BLaER1 (cell line): ENCODE data around the gene IGF1R.

ENCODE experiments used
- H3K27ac ChIP-seq: shearing (Covaris generic); formaldehyde crosslinking; 2 replicates; pipeline ENCODE4 v1.8.1; 2022
- H3K27me3 ChIP-seq: shearing (Covaris generic); formaldehyde crosslinking; 2 replicates; pipeline ENCODE4 v1.8.1; 2022
- H3K36me3 ChIP-seq: shearing (Covaris generic); formaldehyde crosslinking; 2 replicates; pipeline ENCODE4 v1.8.1; 2022
- H3K4me1 ChIP-seq: shearing (Covaris generic); formaldehyde crosslinking; 2 replicates; pipeline ENCODE4 v1.8.1; 2022
- H3K4me2 ChIP-seq: shearing (Covaris generic); formaldehyde crosslinking; 2 replicates; pipeline ENCODE4 v1.8.1; 2022
- H3K4me3 ChIP-seq: shearing (Covaris generic); formaldehyde crosslinking; 2 replicates; pipeline ENCODE4 v1.8.1; 2022
- H3K9ac ChIP-seq: shearing (Covaris generic); formaldehyde crosslinking; 2 replicates; pipeline ENCODE4 v1.8.1; 2022
- H3K9me3 ChIP-seq: shearing (Covaris generic); formaldehyde crosslinking; 2 replicates; pipeline ENCODE4 v1.8.1; 2022
- H4K20me1 ChIP-seq: shearing (Covaris generic); formaldehyde crosslinking; 2 replicates; pipeline ENCODE4 v1.8.1; 2022
- Cebpa-rat ChIP-seq: shearing (Covaris generic); IDR thresholded peaks from 2 replicates; pipeline ENCODE4 v1.8.1; 2022

Gene IGF1R

DNA sequence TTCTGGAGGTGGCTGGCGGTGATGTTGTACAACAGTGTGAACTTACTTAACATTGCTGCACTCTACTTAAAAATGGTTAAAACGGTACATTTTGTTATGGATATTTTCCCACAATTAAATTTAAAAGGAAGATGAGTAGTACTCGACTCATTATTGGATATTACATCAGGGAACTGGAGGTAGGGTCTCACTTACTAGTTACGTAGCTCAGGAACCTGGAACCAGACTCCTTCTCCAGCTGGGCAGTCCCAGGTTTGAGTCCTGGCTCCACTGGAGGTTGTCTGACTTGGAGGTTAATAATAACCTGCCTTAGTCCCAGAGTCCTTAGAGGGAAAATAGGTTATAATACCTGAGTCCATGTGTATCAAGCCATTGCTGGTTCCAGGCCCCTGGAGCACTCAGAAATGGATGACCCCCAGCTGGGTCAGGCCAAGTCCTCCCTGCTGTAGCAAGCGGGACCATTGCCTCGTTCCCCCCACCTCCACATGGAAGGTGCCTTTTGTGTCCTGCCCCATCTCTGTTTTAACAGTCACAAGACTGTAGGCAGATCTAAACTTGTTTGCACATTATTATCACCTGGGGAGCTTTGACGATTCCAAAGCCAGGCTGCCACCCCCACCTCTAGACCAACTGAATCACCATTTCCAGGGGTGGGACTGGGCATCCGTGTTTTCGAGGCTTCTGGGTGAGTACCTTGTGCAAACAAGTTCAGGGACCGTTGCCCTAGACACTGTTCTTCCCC lies 126.6 kb downstream of the IGF1R start:
- H3K4me1 ChIP-seq, result peaks cover 98% of the 10 kb centered on the region
- TF ChIP-seq Cebpa-rat, result no peak
- H3K4me2 ChIP-seq, result peak overlapping the region; percentile 89
- H3K27ac ChIP-seq, result peak overlapping the region; percentile 16; the same call in 1 of the 2 replicates
- peaks cover 4% of the 10 kb centered on the region; the same call in 1 of the 2 replicates for H3K36me3 ChIP-seq
- H3K4me3 ChIP-seq, result no peak overlapping the region
- no peak overlapping the region for H3K9ac ChIP-seq
- H3K9me3 ChIP-seq, result no peaks in the 10 kb centered on the region
- no peaks in the 10 kb centered on the region for H3K27me3 ChIP-seq
- peaks cover 99% of the 10 kb centered on the region for H4K20me1 ChIP-seq

DNA sequence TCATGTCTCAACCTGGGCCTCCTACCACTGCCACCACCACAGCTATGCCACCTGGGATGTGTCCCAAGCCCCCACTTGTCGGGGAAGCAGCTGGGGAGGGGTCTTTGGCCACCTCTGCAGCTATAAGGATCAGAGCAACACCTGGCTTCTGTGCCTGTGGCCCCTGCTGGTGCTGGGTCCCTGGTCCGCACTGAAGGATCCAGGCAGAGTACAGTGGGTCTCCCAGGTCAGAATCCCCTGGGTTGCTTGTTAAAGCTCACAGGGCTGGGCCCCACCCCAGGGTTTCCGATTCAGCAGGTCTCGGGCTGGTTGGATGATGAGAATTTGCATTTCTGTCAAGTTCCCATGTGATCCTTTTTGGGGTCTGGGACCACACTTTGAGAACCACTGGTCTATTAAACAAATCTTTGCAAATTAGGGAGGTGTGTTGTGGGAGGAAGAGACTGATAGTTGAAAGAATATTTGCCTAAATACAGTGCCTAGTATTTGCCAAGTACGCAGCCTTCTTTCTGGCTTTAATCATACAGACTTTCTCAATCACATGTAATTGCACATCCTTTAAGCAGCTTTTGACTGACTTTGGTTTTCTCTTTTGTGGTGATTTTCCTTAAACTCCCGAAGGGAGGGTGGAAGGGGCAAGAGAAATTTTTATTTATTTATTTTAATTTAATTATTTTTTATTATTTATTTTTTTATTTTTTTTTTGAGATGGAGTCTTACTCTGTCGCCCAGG lies 127.3 kb downstream of the IGF1R start:
- H3K36me3 ChIP-seq, result peaks cover 4% of the 10 kb centered on the region; the same call in 1 of the 2 replicates
- H3K9ac ChIP-seq, result no peak overlapping the region
- H3K9me3 ChIP-seq, result no peaks in the 10 kb centered on the region
- H4K20me1 ChIP-seq, result peaks cover 99% of the 10 kb centered on the region
- peaks cover 92% of the 10 kb centered on the region for H3K4me1 ChIP-seq
- peak overlapping the region; percentile 16; the same call in 1 of the 2 replicates for H3K27ac ChIP-seq
- peak overlapping the region; percentile 89 for H3K4me2 ChIP-seq
- no peaks in the 10 kb centered on the region for H3K27me3 ChIP-seq
- no peak overlapping the region for H3K4me3 ChIP-seq
- no peak for TF ChIP-seq Cebpa-rat

DNA sequence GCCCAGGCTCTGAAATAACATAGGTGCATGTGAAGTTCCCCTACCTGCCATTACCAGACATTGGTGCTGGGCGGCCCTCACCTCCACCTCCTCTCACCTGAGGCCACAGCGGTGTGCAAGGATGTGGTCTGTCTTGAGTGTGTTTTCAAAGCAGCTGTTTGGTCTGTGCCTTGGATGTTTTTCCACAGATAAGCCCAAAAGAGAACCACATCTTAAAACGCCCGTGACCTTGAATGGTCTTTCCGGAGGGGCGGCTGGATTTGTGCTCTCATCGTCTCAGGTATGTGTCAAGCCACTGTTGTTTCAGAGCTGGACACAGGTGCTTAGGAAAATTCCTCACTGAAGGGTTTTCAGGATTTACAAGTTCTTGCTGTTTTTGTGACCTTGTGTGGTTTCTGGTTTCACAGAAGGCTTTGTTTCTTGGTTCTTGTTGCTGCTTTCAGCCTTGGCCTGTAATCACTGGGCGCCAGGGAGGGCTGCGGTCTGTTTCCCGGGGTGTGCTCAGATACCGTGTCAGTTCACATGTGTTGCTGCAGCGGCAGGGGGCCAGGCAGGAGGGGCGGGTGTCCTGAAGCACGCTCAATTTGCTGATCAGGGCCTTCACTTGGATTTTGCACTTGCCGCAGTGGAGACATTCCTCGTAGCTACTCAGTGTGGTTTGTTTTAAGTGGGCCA lies 128.4 kb downstream of the IGF1R start:
- Histone ChIP-seq H3K9me3 (no peaks in the 10 kb centered on the region), H3K4me1 (peaks cover 82% of the 10 kb centered on the region), H4K20me1 (peaks cover 99% of the 10 kb centered on the region), H3K9ac (peak overlapping the region; percentile 36), H3K27me3 (no peaks in the 10 kb centered on the region), H3K36me3 (peaks cover 4% of the 10 kb centered on the region; the same call in 1 of the 2 replicates), H3K4me3 (peak overlapping the region; percentile 42), H3K27ac (peak overlapping the region; percentile 64), H3K4me2 (peak overlapping the region; percentile 89)
- no peak for TF ChIP-seq Cebpa-rat

DNA sequence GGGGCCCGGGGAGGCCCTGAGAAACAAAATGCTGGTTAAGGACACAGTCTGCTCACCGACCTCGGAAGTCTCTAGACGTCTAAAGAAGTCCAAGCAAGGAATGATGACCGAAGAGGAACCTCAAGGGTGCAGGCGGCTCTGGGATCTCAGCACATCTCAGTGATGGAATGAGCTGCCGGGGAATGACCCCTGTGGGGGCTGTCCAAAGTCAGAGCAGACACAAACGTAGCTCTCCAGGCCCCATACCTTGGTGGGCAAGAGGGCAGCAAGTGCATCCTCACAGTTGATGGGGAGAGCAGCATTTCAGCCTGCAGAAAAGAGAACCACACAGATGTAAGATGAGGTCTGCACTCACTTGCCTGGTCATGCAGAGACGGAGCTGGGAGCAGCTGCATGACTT lies 129.1 kb downstream of the IGF1R start:
- no peak for TF ChIP-seq Cebpa-rat
- H4K20me1 ChIP-seq, result peaks cover 99% of the 10 kb centered on the region
- H3K4me1 ChIP-seq, result peaks cover 75% of the 10 kb centered on the region
- H3K4me2 ChIP-seq, result peak overlapping the region; percentile 89
- peaks cover 4% of the 10 kb centered on the region; the same call in 1 of the 2 replicates for H3K36me3 ChIP-seq
- peak overlapping the region; percentile 36 for H3K9ac ChIP-seq
- no peaks in the 10 kb centered on the region for H3K27me3 ChIP-seq
- H3K27ac ChIP-seq, result peak overlapping the region; percentile 64
- H3K9me3 ChIP-seq, result no peaks in the 10 kb centered on the region
- 0 out of 2 replicates have a peak overlapping the region, but pooled peaks have one; percentile 7 for H3K4me3 ChIP-seq

DNA sequence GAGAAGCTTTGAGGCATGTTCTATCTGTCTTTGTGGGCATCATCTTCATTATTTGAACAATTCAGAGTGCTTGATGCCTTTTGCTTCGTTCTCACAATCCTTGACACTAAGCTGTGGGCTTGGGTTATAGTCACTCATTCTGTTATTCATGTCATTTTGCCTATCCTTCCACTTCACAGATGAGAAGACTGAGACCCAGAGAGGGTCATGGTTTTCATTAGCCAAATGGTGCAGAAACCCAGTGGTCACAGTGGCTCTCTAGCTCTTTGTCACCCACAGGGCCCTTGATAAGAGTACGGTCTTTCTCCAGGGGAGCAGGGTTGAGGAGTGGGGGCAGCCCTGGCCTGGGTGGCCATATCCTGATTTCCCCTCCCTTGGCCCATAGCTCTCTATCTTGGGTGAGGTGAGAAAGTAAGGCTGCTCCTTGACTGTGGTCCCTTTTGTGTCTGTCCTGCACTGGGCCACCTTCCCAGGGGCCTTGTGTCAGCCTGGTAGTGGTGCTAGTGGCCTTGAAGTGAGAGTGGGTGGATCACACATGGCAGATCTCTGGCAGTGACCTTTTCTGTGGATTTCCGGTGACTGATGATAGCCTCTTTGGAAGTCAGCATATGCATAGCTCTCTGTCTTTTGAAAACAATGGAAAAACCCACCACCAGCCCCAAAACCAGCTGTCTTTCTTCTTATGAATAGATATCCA lies 130.1 kb downstream of the IGF1R start:
- no peak overlapping the region for H3K27ac ChIP-seq
- peaks cover 99% of the 10 kb centered on the region for H4K20me1 ChIP-seq
- H3K36me3 ChIP-seq, result peaks cover 4% of the 10 kb centered on the region; the same call in 1 of the 2 replicates
- no peak overlapping the region for H3K9ac ChIP-seq
- no peak overlapping the region for H3K4me3 ChIP-seq
- TF ChIP-seq Cebpa-rat, result no peak
- no peaks in the 10 kb centered on the region for H3K27me3 ChIP-seq
- no peaks in the 10 kb centered on the region for H3K9me3 ChIP-seq
- peak overlapping the region; percentile 89; the same call in 1 of the 2 replicates for H3K4me2 ChIP-seq
- H3K4me1 ChIP-seq, result peaks cover 69% of the 10 kb centered on the region

DNA sequence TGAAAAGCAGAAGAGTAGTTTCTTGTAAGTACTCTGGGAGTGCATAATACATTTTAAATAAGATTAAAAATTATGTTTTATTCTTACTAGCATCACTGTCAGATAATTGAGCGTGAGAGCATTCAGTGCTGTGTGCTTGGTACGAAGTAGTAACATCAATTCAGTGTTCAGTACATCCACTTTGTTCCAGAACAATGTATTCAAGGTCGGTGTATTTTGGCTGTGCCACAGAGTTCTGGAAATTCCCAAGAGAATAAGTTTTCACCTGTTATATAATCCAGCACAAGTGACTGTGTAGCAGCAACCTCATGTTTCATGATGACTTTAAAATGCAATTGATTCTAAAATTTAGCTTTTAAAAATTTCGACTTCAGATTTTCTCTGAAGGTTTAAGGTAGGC lies 130.6 kb downstream of the IGF1R start:
- Histone ChIP-seq H3K27me3 (no peaks in the 10 kb centered on the region), H3K4me2 (peak overlapping the region; percentile 89), H3K4me1 (peaks cover 64% of the 10 kb centered on the region), H3K9me3 (no peaks in the 10 kb centered on the region), H3K4me3 (no peak overlapping the region), H3K9ac (no peak overlapping the region), H3K27ac (no peak overlapping the region), H3K36me3 (peaks cover 4% of the 10 kb centered on the region; the same call in 1 of the 2 replicates), H4K20me1 (peaks cover 99% of the 10 kb centered on the region)
- no peak for TF ChIP-seq Cebpa-rat

DNA sequence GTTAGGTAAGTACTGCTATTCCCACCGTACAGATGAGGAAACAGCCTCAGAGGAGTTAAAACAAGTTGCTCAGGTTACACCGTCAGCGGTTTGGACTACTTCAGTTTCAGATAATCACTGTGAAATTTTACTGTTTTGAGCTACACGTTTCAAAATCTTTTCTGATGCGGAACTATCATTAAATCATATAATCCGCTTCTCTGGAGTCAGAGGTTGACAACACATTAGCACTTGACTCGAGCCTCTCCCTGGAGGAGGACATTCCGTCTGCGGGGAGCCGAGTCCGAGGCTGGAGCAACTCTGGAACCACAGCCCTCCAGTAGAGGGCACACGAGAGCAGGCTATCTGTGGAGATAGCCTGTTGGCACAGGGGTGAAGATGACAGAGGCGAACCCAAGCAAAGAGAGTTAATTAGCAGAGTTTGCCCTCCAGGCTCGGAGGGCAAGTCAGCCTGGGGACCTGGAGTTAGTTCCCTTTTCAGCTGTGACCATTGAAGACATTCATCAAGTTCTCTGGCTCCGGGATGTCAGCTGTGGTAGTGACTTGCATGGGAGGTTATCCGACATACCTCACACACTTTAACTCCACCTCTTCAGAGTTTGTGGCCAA lies 131.2 kb downstream of the IGF1R start:
- no peak overlapping the region for H3K9ac ChIP-seq
- TF ChIP-seq Cebpa-rat, result no peak
- no peaks in the 10 kb centered on the region for H3K27me3 ChIP-seq
- no peak overlapping the region for H3K27ac ChIP-seq
- H4K20me1 ChIP-seq, result peaks cover 100% of the 10 kb centered on the region
- H3K4me3 ChIP-seq, result no peak overlapping the region
- H3K4me1 ChIP-seq, result peaks cover 59% of the 10 kb centered on the region
- H3K4me2 ChIP-seq, result peak overlapping the region; percentile 89
- H3K9me3 ChIP-seq, result no peaks in the 10 kb centered on the region
- peaks cover 4% of the 10 kb centered on the region; the same call in 1 of the 2 replicates for H3K36me3 ChIP-seq

DNA sequence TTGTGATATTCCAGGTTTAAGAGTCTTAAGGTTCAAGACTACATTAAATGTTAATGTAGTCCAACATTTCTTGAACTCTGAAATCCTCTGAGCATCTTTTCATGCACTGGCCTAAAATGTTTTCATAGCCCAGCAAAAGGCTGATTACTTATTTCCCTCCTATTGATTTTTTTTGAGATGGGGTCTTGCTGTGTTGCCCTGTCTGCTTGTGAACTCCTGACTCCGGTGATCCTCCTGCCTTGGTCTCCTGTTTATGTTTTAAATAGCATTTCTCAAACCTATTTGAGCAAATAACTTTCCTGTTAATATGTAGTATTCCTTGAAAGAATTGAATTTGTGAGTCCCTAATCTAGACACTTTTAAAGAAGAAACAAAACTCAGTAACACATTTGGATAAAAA lies 133.5 kb downstream of the IGF1R start:
- Histone ChIP-seq H4K20me1 (peaks cover 100% of the 10 kb centered on the region), H3K27me3 (no peaks in the 10 kb centered on the region), H3K4me2 (no peak overlapping the region), H3K9ac (no peak overlapping the region), H3K4me1 (peaks cover 51% of the 10 kb centered on the region), H3K9me3 (no peaks in the 10 kb centered on the region), H3K27ac (no peak overlapping the region), H3K36me3 (peaks cover 7% of the 10 kb centered on the region; the same call in 1 of the 2 replicates), H3K4me3 (no peak overlapping the region)
- TF ChIP-seq Cebpa-rat, result no peak

DNA sequence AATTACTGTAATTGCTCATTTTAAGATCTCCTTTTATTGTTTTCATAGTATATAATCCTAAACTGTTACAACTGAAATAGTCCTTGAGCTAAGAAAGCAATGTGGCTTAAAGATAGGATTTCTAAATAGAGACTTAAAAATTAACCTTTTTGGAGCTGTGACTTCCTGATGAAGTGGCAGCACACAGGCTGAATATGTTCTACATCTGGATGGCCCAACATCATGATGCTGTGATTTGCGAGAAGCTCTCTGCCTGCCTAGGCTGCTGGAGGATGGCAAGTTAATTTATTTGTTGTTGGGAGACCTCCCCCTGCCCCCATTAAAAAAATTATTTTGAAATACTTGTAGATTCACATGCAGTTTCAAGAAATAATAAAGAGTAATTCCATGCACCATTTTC lies 134.5 kb downstream of the IGF1R start:
- Histone ChIP-seq H4K20me1 (peaks cover 100% of the 10 kb centered on the region), H3K4me2 (no peak overlapping the region), H3K4me1 (peaks cover 51% of the 10 kb centered on the region), H3K27ac (no peak overlapping the region), H3K9ac (no peak overlapping the region), H3K27me3 (no peaks in the 10 kb centered on the region), H3K4me3 (no peak overlapping the region), H3K9me3 (no peaks in the 10 kb centered on the region), H3K36me3 (peaks cover 7% of the 10 kb centered on the region; the same call in 1 of the 2 replicates)
- TF ChIP-seq Cebpa-rat, result no peak
